ENCODE results near the gene EXOSC9. TPM values are rescaled to one million over a fixed set of nuclear protein-coding genes. Genes with fewer than 3 reads are reported as not detected.
A peak's percentile ranks its signal among the peaks of the same experiment; 100 is the strongest.

Gene EXOSC9
- total RNA-seq, 3 donors from 2014 or later = 12.5 to 16.0 (median 12.6) TPM

GRCh38 chr4:121846662-121847061, 45.5 kb downstream of the EXOSC9 start:
- Histone ChIP-seq H3K4me1 (ENCODE audit: low read depth) (no peaks in the 10 kb centered on the region), H3K36me3 (ENCODE audit: low read depth) (no peaks in the 10 kb centered on the region), H3K9me3 (no peaks in the 10 kb centered on the region), H3K4me3 (no peak overlapping the region)
- no peak for ATAC-seq
- TF ChIP-seq CTCF (IDR thresholded peaks at IDR 0.05) = no peak
- DNase-seq = no peak
- intact Hi-C loops (cut with DNase I, micrococcal nuclease) = no loop called here

- no peak for ATAC-seq
- H3K36me3 ChIP-seq (ENCODE audit: low read depth) = no peaks in the 10 kb centered on the region
Observed at GRCh38 chr4:121851354-121851753, 50.2 kb downstream of the EXOSC9 start.

GRCh38 chr4:121860121-121860520, 59.0 kb downstream of the EXOSC9 start:
- no peak for TF ChIP-seq CTCF (IDR thresholded peaks at IDR 0.05)
- Histone ChIP-seq H3K36me3 (ENCODE audit: low read depth) (no peaks in the 10 kb centered on the region), H3K4me3 (no peak overlapping the region), H3K9me3 (no peaks in the 10 kb centered on the region), H3K4me1 (ENCODE audit: low read depth) (no peaks in the 10 kb centered on the region)
- ATAC-seq = no peak
- DNase-seq = no peak
- intact Hi-C loops (cut with DNase I, micrococcal nuclease) = no loop called here

More at GRCh38 chr4:121851354-121851753, 50.2 kb downstream of the EXOSC9 start:
- DNase-seq = no peak
- Histone ChIP-seq H3K9me3 (no peaks in the 10 kb centered on the region), H3K4me3 (no peak overlapping the region), H3K4me1 (ENCODE audit: low read depth) (no peaks in the 10 kb centered on the region)
- no peak for TF ChIP-seq CTCF (IDR thresholded peaks at IDR 0.05)
- intact Hi-C loops (cut with DNase I, micrococcal nuclease) = no loop called here

- no peak for TF ChIP-seq CTCF (IDR thresholded peaks at IDR 0.05)
- no peaks in the 10 kb centered on the region for H3K9me3 ChIP-seq
- intact Hi-C loops (cut with DNase I, micrococcal nuclease) = no loop called here
- DNase-seq (peak in 1 of 3 donors; percentile 10), ATAC-seq (peak; percentile 37)
- H3K4me3 ChIP-seq = no peak overlapping the region
- H3K36me3 ChIP-seq (ENCODE audit: low read depth) = no peaks in the 10 kb centered on the region
- H3K4me1 ChIP-seq (ENCODE audit: low read depth) = no peaks in the 10 kb centered on the region
Observed at GRCh38 chr4:121861426-121861825, 60.3 kb downstream of the EXOSC9 start.

GRCh38 chr4:121863799-121864198, 62.7 kb downstream of the EXOSC9 start:
- DNase-seq (no peak), ATAC-seq (no peak)
- no peak for TF ChIP-seq CTCF (IDR thresholded peaks at IDR 0.05)
- Histone ChIP-seq H3K36me3 (ENCODE audit: low read depth) (no peaks in the 10 kb centered on the region), H3K4me1 (ENCODE audit: low read depth) (no peaks in the 10 kb centered on the region), H3K9me3 (no peaks in the 10 kb centered on the region), H3K4me3 (no peak overlapping the region)
- intact Hi-C loops (cut with DNase I, micrococcal nuclease) = no loop called here

Other genes starting within 250 kb of the EXOSC9 start
- 100 to 1,000 TPM in 1 of 3 donors, 10 to 100 TPM in 2; 47.3 to 157 (median 89.2) TPM for gene ANXA5, start 104.3 kb upstream of the EXOSC9 start, total RNA-seq
- 1 to 10 TPM in 1 of 3 donors, not detected in 2; 1.0 TPM for gene SMIM43, start 36.2 kb upstream of the EXOSC9 start, total RNA-seq
- 10 to 100 TPM in 1 of 3 donors, 1 to 10 TPM in 2; 2.8 to 18.9 (median 4.0) TPM for gene CCNA2, start 22.6 kb downstream of the EXOSC9 start, total RNA-seq
- gene BBS7, start 69.2 kb downstream of the EXOSC9 start, total RNA-seq = 10 to 100 TPM in 2 of 3 donors, 1 to 10 TPM in 1; 9.4 to 19.6 (median 13.5) TPM
- 1 to 10 TPM in 1 of 3 donors, under 1 TPM in 2; 0.17 to 1.0 (median 0.51) TPM for gene TRPC3, start 150.7 kb downstream of the EXOSC9 start, total RNA-seq

All from mucosa of descending colon (tissue), 3 donors.